ENCODE measurements around the gene AGMO.

Gene AGMO

GRCh38 chr7:15279640-15280039 is 282.2 kb downstream of the AGMO start:
- no peak overlapping the region for H3K27ac ChIP-seq
- no peak for TF ChIP-seq CTCF (conservative IDR thresholded peaks at IDR 0.05)

GRCh38 chr7:15257689-15258088 is 304.1 kb downstream of the AGMO start:
- no peak overlapping the region for H3K27ac ChIP-seq
- TF ChIP-seq CTCF (conservative IDR thresholded peaks at IDR 0.05): no peak

GRCh38 chr7:15252181-15252580 is 309.6 kb downstream of the AGMO start:
- no peak overlapping the region for H3K27ac ChIP-seq
- TF ChIP-seq CTCF (conservative IDR thresholded peaks at IDR 0.05): no peak

DNA sequence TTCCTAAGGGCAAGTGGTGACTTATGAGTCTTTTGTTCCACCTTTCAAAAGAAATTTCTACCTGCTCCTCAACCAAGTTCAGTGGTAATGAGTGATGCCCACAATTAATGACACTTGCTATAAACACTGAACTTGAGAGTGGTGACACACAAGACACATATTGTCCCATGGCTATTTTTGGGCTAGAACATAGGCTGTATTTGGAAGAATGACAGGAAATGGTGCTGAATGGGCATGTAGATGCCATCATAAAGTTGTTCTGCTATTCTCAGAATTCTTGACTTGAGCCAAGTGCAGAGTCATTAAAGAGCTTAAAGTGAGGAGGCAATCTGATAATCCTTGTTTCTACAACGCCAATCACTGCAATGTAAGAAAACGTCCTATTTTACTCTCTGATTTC is 313.3 kb downstream of the AGMO start:
- no peak for TF ChIP-seq CTCF (conservative IDR thresholded peaks at IDR 0.05)
- H3K27ac ChIP-seq: no peak overlapping the region

GRCh38 chr7:15245831-15246230 is 316.0 kb downstream of the AGMO start:
- no peak overlapping the region for H3K27ac ChIP-seq
- TF ChIP-seq CTCF (conservative IDR thresholded peaks at IDR 0.05): no peak

DNA sequence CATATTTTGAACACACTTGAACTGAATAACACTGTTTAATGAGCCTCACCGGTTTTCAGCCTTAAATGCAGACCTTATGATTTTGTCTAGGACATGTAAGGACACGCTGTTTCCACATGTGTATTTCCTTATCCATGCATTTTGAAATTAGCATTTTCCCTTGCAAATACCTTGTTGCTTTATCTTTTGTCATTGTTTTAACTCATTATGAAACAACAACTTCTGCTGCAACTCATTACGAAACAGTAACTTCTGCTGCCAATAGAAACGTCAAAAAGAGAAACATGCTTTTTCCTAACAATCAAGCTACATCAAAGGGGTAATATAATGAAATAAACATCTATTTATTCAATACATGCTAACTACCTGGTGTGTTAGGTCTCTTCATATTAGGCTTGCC is 322.0 kb downstream of the AGMO start:
- TF ChIP-seq CTCF (conservative IDR thresholded peaks at IDR 0.05): no peak
- no peak overlapping the region for H3K27ac ChIP-seq

- no peak overlapping the region for H3K27ac ChIP-seq
- no peak for TF ChIP-seq CTCF (conservative IDR thresholded peaks at IDR 0.05)
Measured at GRCh38 chr7:15236952-15237351, 324.9 kb downstream of the AGMO start.

GRCh38 chr7:15234431-15234830 is 327.4 kb downstream of the AGMO start:
- TF ChIP-seq CTCF (conservative IDR thresholded peaks at IDR 0.05): no peak
- H3K27ac ChIP-seq: no peak overlapping the region

Data from VCaP (cell line).